GM12892 (cell line): Measurements from ENCODE around the gene DPYSL3.

Source experiments
- POLR2A ChIP-seq: IDR thresholded peaks from 2 replicates; pipeline ENCODE4 v1.6.1; 2011; ENCODE audit warnings: low read depth, low read length, control low read depth
- POLR2AphosphoS5 ChIP-seq: IDR thresholded peaks from 2 replicates; pipeline ENCODE4 v1.6.1; 2011; ENCODE audit warnings: low read depth, low read length, control low read depth
- TAF1 ChIP-seq: IDR thresholded peaks from 2 replicates; pipeline ENCODE4 v1.6.1; 2011; ENCODE audit warnings: low read depth, mild to moderate bottlenecking, control low read depth, low read length, borderline replicate concordance

- no peak for TF ChIP-seq POLR2AphosphoS5
- no peak for TF ChIP-seq POLR2A
- TF ChIP-seq TAF1: no peak
Observed at GRCh38 chr5:147408980-147409379, 100.9 kb downstream of the DPYSL3 start.
